ENCODE results near the gene N4BP2L1.

Gene N4BP2L1

DNA sequence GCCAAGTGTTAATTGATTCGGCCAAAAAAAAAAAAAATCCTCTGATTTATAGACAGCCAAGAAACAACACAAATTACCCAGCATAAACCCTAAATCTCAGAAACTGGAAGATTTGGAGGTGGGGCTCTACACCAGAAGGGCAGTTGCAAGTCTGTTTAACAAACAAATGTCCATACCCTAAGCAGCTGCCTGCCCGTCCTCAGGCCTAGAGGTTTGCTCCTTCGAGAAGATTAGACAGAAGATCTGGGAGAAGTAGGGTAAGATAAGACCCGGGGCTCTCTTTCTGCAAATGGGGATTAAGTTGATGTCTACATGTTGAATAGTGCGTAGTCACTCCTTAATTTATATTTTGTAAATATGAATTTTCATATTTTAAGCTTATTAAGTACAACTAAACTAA, 3.4 kb upstream of the N4BP2L1 start:
- DNase-seq (ENCODE audit: low spot score), result no peak

DNA sequence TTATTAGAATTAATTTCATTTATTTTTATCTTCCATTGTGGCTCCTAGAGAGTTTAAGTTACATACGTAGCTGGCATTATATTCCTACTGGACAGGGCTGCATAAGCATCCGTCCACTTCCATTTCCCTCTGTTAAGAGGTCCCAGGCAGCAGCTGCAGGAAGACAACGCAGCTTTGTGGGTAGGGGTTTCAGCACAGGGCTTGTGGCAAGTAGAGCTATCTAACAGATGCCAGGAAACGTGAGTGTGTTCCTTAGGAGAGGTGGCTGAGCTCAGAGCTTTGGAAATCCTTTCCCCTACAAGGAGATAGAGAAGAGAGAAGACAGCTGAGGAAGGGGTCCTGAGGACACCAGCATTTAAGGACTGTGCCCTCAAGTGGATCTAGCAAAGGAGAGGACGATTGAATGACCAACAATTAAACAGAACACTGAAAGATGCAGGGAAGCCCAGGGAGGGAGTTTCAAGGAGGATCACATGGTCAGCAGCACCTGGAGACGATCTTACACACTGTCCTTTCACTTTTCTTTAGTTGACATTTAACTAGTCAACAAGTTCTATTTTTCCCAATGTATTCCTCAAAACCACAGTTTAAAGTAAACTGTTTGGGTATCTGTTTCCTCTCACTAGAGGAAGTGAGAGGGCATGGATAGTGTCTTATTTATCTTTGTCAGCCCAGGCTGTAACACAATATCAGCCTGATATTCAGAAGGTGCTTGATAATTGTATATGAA, 2.3 kb upstream of the N4BP2L1 start:
- no peak for DNase-seq (ENCODE audit: low spot score)

DNA sequence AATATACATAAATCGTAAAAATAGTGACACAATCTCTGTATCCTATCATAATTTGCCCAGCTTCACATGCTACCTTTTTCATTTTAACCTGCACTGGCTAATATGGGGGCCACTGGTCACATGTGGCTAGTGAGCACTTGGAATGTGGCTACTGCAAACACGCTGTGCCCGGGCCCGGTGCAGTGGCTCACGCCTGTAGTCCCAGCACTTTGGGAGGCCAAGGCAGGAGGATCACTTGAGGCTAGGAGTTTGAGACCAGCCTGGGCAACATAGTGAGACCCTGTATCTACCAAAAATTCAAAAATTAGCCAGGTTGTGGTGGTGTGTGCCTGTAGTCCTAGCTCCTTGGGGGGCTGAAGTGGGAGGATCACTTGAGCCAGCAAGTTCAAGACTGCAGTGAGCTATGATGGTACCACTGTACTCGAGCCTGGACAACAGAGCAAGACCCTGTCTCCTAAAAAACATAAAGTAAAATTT, 1.5 kb upstream of the N4BP2L1 start:
- no peak for DNase-seq (ENCODE audit: low spot score)

DNA sequence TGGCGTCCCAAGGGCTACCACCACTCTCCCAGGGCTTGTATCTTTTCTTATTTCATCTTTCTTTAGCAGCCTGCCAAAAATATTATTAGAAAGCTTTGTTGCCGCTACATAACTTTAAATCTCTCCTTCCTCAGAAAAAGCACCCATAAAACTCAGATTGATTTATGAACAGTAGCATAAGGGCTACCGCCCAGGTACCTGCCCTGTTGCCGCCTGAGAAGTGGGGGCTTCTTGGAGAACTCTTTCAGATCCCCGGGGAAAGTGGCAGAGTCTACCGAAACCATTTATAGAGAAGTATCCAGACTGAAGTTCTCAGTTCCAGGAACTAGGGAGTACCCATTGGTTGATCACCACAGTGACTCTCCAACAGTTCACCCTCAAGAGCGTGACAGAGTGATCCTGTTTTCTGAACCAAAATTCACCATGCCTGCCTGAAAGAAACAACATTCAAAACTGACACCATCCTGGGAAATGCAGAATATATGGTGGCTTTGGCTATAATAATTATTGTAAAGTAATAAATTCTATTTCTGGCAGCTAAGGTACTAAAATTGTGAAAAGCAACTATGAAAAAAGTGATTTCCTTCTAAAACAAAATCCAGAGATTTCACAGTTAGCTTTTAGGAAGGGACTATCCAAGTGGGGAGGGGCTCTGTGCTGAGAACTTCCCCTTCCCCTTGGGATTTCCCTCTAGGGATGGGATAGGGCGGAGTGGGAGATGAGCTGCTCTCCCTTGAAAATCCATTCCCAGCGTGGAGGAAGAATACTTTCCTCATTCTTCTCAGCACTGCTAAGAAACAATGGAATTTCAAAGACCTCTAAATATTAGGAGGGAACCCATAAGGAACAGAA, 877 bp upstream of the N4BP2L1 start:
- DNase-seq (ENCODE audit: low spot score), result no peak

DNA sequence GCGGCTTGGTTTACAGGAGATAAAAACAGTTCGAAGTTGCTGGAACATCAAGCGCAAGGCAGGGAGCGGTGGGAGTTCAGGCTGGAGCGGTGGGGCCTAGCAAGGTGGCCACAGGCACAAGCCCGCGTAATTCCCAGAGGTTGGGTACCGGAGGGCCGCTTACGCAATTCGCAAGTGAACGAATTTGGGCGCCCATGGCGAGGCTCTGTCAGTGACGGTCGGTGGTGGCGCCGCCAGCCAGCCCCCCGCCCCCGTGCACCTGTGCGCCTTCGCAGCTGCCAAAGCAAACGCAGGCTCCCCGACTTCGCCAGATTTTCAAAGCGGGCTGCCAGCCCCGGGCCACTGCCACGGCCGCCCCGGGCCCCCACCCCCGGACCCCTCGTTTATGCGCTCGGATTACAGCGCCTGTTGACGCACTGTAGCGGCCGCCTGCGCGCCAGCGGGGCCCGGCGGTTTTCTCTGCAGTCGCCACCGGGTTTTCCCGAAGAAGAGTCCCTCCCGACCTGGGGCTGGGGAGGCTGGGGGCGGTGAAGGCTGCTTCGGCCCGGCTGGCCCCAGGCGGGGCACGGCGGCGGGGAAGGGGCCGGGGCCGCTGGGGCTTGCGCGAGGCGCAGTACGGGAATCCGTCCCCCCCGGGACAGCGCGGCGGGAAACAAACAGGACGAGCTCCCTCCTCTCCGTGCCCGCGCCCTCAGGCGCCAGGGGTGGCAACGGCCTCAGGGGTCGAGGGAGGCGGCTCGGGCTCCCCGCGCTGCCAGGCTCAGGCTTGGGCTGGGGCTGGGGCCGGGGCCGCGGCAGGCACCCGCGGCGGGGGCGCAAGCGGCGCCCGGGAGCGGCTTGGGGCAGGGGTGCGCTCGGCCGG, 709 bp downstream of the N4BP2L1 start:
- DNase-seq (ENCODE audit: low spot score), result peak; percentile 33

DNA sequence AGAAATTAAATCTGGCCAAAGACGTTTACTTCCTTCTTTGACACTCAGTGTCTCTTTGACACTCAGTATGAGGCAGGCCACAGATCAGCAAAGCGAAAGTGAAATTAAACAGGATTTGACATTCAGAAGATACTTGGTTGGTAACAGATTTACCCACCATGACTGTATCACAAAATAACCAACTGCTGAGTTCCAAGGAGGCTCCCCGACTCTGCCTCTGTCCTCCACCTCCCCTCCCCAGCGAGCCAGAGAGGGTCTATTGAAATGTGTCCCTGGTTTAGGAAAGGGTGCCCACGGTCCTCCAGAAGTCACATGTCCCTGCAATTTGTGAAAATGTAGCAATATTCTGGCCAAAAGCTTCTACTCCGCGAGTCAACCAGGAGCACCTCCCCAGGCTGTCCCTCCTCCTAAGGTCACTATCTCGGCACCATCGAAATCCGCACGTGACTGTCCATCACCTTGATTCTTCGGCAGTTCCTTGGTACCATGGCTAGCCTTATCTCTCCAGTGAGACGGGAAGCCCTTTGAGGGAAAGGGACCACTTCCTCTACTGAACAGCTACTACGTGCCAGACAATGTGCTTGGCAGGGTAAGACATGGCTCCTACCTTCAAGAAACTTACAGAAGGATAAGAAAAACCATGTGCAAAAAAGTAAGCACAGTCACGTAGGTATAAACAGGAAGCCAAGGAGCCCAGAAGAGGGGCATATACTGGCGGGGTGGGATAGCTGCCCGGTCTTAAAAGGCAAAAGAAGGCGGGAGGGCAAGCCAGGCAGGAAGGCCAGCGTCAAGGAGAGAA, 1.5 kb downstream of the N4BP2L1 start:
- DNase-seq (ENCODE audit: low spot score), result peak; percentile 37

DNA sequence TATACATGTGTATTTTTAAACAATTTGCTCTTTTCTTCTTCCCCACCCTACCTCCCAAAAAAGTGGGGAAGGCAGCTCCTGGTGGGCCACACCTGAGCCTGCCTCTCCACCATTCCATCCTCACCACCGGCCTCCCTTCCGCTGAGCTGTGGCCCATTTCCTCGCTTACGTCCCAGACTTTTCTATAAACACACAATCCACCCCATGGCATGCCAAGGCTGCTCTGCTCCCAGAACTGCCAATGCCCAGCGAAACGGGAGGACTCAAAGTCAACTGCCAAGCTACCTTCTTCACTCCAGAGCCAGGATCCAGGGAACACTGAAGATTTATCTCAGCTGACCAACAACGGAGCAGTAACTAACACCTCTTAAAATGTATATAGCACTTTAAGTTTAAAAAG, 2.8 kb downstream of the N4BP2L1 start:
- DNase-seq (ENCODE audit: low spot score), result no peak

DNA sequence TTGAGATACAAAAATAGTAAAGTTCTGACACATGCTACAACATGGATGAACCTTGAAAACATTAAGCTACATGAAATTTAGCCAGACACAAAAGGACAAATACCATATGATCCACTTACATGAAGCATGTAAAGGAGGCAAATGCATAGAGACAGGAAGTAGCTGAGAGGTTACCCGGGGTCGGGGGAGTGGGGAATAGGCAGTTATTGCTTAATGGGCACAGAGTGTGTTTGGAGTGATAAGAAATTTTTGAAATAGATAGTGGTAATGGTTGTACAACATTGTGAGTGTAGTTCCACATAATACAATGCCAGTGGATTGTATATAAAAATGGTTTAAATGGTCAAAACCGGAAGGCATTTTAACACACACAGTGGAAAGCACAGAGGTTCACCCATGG, 4.3 kb downstream of the N4BP2L1 start:
- no peak for DNase-seq (ENCODE audit: low spot score)

DNA sequence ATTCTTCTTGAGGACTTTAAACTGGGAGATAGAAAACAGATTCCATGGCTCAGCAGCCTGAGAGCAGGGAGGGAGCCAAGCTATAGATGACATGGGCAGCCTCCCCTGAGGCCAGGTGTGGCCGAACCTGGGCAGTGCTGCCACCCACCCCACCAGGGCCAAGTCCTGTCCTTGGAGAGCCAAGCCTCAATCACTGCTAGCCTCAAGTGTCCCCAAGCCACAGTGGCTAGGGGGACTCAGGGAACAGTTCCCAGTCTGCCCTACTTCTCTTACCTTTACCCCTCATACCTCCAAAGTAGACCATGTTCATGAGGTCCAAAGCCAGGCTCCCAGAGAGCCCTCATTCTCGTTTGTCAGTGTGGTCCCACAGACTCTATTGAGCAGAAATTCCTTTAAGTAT, 8.1 kb downstream of the N4BP2L1 start:
- no peak for DNase-seq (ENCODE audit: low spot score)

DNA sequence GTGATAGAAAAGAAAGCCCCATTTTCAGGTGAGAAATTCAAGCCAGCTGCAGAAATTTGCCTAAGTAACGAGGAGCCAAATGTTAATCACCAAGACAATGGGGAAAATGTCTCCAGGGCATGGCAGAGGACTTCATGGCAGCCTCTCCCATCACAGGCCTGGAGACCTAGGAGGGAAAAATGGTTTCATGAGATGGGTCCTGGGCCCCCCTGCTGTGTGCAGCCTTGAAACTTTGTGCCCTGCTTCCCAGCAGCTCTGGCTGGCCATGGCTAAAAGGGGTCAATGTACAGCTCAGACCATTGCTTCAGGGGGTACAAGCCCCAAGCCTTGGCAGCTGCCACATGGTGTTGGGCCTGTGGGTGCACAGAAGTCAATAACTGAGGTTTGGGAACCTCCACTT, 9.9 kb downstream of the N4BP2L1 start:
- DNase-seq (ENCODE audit: low spot score), result no peak

DNA sequence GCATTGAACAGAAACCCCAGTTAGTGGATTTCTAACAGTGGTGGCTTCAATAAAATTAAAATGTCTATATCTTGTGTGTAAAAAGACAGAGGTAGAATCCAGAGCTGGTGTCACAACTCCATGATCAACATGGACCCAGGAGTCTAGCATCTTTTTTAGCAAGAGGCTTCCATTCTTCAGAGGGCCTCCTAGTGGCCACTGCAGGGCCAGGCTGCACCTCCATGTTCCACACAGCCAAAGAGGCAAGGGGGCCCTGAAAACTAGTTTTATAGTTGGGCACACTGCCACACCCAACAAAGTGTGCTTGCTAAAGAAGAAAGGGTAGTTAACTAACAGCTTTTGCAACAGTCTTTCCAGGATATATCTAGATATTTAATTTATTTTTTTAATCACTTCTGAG, 12.9 kb downstream of the N4BP2L1 start:
- DNase-seq (ENCODE audit: low spot score), result peak; percentile 11

DNA sequence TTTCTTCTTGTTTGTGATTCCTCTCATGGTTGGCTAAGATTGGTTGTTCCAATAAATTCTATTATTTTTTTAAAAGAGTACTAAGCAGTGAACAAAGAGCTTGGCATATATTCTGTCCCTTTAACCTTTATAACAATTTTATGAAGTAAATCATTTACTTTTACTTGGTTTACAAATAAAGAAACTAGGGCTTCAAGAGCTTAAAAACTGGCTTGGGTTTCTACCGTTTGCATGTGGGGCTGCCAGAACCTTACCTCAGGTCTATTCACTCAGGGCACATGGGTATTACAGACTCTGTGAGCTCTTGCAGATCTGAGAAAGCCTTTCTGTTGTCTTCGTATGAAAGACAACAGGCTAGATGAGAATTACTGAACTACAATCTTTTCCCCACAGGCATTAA, 13.3 kb downstream of the N4BP2L1 start:
- no peak for DNase-seq (ENCODE audit: low spot score)

DNA sequence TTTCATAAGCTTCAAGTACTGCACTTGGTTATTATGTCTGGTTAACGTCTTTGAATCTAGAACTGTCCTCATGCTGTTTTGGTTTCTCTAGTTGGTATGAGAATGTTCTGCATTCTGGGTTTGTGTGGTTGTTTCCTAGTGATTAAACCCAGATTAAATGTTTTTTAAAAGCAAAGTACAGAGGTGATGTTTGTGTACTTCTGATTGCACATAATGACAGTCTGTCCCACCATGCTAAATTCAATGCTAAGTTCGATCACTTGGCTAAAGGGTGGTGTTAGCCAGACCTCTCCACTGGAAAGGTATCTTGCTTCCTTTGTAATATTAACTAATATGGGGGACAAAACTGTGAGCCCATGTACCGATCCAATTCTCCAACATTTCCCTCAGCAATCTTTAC, 14.6 kb downstream of the N4BP2L1 start:
- no peak for DNase-seq (ENCODE audit: low spot score)

DNA sequence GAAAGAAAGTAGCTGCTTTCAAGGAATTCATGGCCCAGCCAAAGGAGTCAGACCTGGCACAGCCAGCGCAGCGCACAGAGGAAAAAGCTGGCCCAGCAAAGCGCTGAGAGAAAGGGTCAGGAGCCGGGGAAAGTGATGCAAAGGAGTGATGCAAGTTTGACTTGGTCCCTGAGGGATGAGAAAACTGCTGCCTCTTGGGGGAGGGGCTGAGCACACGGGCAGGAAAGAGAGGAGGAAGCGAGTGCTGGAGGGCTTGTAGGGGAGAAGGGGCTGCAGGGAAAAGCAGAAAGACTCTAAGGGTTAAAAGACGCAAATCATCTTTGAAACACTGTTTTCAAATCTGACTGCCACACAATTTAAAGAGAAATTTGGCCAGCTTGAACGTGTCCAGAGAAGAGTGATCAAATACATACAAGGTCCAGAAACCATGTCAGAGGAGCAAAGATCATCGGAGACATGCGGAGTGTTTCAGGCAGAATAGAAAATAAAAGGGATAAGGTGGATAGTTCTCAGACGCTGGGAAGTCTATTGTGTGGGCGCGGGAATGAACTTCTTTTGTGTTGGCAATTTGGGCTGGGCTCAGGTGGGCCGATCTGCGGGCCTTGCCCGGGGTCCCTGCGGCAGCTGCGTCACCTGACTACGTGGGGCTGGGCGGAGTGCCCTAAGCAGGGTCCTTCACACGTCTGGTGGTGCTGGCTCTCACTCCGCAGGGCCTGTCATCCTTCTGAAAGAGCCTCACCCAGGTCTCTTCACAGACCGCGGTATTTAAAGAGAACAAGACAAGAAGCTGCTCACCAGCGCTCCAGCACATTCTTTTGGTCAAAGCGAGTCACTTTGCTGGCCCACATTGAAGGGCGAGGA, 18.1 kb downstream of the N4BP2L1 start:
- DNase-seq (ENCODE audit: low spot score), result no peak

DNA sequence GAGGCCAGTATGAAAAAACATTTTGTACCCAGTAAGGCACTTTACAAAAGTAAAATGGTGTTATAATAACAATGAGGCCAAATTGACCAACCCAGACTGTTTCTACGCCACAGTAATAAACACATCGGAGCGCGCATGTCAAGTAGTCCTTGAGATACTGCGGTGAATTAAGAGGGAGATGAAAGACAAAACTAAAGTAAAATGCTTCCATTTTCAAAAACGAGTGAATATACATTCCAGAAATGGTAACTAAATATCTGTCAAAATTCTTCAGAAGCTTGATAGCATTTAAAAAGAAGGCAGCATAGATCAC, 19.0 kb downstream of the N4BP2L1 start:
- no peak for DNase-seq (ENCODE audit: low spot score)

DNA sequence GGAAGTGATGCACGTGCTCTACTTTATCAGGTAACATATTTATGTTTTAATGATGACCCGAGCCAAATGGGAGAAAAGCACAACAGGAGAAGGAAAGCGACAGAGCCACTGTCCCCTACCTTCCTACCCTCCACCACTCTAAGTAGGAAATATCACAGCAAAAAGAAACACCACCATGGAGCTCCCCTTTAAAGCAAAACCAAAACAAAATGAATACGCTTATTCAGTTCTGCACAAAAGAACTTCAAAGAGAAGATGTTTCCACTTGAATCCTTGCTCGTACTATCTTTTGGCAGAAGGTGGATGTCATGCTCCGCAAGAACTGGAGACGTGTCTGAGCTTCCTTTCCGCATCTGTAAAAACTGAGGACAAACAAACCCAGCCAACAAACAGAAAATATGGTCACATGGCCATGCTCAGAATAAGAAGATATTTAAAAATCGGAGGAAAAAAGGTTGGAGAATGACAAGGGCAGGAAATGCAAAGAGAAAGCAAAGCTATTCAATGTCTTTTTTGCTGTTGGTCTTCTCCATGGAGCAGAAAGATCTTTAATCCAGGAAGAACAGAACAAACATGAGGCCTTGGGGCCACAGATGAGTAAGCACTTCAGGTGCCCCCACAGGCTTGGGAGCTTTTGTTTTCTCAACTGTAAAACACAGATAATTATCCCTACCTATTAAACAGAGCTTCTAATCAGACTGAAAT, 19.5 kb downstream of the N4BP2L1 start:
- no peak for DNase-seq (ENCODE audit: low spot score)

DNA sequence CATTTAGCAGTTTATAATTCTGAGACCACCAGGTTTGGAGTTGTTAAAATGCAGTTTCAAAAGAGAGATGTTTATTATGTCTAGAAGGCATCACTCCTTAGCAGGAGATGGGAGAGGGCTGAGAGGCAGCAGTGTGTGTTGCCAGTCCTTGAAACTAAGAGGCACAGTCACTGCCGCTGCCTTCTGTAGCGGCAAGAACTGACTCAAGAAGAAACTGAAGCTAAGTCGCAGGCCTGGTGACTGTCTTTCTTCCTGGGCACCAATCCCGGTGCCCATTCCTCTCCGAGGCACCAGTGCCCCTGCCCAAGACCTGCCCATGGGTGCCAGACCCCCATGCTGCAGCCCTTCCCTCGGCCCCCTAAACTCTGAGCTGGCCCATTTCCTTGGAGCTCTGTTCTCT, 20.1 kb downstream of the N4BP2L1 start:
- DNase-seq (ENCODE audit: low spot score), result no peak

DNA sequence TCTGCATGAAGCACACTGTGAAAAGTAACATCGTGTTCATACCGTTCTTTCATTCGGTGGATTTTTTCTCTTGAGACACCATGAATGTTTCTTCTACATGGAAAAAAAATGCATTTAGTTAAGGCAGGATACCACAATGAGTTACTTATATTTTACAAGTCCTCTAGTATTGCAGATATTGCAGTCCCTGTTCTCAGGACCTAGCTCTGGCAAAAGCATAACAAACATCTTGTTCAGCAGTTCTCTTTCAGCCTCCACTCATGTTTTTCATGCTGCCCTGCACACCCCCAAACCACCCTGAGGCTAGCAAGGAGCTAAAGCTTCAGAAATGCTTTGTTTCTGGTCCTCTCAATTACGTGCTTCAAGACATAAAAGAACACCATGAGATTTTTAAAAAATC, 24.8 kb downstream of the N4BP2L1 start:
- DNase-seq (ENCODE audit: low spot score), result no peak

DNA sequence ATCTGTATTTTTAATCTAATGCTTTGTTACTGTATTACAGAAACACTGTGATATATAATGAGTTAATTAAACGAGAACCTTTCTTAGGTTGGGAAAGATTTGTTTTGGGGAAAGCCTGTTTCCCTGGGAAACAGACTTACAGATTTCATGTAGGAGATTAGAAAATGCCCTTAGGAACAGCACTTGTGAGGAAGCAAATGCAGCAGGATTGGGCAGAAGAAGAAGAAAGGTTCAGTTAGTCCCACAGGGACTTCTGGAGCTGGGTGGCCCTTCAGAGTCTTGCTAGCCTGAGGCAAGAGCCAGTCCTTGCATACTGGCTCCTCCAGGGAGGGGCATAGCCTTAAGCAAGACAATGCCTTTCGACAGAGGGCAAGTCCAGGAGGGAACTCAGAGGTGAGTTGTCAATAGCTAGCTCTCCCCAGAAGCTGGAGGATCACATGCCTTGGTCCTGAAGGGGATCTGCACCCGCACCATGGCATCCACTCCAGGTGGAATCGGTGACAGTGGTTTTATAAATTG, 36.8 kb downstream of the N4BP2L1 start:
- no peak for DNase-seq (ENCODE audit: low spot score)

DNA sequence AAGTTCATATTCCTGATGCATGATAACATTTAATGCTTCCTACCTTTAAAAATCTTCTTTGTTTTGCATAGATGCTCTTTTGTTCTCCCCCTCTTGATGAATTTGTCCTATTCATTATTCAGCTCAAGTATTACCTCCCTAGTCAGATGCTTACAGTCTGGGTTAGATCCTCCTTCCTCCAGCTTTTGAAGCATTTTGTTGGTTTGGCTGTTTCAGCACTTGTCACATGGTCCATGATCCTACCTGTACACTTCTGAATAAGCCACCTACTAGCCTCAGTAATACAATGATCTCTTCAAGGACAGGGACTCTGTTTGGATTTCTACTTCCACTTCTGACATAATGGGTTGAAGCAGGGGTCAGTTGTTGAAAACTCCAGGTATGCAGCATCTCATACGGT, 37.4 kb downstream of the N4BP2L1 start:
- DNase-seq (ENCODE audit: low spot score), result no peak
